GM19043 (cell line): ENCODE results near the gene ELMOD2.
A peak's percentile ranks its signal among the peaks of the same experiment; 100 is the strongest.

Source experiments
- ATAC-seq: cut with Tn5 transposase; IDR thresholded peaks from one replicate; pipeline ENCODE4 v1.9.1; 2021; ENCODE audit warnings: low read depth; ENCODE audit not compliant: unreplicated experiment

Gene ELMOD2

DNA sequence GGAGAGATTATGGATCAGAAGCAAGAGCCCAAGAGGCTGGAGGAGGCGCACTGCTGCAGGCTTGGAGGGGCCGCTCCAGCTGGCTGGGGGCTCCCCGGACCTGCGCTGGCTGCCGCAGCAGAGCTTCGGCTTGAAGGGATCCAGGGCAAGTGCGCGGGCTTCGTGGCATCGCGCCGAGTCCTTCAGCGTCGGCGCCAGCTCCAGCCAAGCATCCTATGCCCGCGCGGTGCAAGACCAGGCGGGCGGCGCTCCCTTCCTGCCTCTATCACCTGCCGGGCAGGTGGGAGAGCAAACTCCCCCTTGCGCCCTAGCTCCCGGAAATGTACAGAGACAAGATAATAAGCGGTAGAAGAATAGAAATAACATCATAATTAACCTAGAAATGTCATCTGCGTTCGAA lies 55.3 kb downstream of the ELMOD2 start:
- no peak for ATAC-seq

DNA sequence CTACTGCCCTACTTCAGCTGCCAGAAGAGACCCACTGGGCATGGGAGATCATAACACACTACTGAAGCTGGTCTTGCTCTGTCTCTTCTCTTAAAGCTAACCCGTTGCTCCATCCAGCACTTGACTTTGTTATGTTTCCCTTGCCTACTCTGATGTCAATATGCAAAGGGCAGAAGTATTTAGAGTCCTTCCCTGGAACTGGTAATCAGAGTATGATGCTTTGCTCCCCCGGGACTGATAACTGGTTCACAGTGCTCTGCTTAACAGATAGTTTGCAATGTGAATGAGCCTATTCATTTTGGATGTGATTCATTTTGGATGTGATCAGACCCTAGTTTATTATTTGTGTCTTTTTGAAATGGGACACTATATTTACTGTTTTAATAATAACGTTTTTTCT lies 57.1 kb downstream of the ELMOD2 start:
- ATAC-seq: no peak

DNA sequence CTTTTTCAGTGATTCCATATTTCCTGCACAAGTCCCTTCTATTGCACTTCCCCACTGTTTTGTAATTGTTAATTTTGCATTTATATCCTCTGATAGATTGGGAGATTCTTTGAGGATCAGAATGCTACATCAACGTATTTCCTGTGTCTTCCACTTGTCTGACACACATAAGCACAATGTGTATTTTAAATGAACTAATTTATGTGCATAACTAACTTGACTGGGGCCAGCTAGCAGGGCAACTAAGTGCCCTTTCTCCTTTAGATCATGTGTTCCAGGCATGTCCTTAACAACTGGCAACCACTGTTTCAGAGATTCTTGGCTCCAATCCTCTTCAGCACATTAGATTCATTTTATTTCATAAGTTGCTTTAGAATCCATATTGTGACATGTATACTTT lies 60.5 kb downstream of the ELMOD2 start:
- ATAC-seq: no peak

DNA sequence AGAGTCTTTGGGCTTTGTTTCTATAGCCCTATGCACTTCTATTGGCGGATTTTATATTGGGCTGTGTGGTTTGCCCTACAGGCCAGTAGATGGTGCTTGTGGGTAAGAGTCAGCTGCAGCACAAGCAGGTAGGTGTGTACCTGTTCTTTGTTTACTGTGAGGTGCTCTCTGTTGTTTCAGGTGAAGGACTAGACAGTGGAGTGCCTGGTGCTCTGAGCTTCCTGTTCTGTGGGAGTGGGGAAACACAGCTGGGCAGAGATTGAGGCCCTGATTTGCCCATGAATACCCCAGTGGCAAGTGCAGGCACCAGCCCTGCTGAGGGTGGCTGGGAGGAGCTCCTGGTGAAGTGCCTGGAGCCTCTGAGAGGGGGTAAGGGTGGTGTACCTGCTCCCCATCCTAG lies 71.1 kb downstream of the ELMOD2 start:
- peak; percentile 87 for ATAC-seq

DNA sequence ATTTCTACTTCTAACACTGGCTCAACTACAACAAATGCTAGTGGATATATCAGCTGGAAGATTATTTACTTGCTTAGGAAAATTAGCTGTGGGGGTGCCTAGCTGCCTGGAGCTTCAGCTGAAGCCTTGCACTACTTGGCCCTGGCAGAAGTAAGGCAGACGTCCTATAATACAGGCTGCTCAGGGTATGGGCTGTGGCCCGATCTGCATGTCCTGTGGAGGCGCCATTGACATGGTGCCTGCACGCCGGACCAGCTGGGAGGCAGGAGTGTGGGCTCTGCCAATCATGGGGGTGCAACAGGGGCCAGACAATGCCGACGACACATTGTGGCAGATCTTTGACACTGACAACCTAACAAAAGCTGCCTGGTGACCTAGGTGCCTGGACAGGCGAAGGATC lies 76.4 kb downstream of the ELMOD2 start:
- no peak for ATAC-seq

DNA sequence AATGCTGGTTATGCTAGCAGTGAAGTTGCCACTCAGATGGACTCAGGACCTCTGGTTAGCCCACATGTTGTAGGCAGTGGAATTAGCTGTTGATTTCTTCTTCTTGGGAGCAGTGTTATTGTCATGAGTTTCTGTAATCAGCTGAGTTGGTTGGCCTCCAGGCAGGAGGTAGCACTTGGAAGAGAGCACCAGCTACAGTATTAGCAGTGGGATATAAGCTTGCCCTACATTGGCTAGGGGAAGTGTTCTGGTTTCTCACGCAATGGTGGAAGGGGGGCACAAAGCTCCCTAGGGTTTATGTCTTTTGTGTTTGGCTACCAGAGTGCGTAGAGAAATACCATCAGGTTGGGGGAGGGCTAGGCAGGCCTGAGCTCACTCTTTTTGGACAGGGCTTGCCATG lies 78.7 kb downstream of the ELMOD2 start:
- no peak for ATAC-seq

DNA sequence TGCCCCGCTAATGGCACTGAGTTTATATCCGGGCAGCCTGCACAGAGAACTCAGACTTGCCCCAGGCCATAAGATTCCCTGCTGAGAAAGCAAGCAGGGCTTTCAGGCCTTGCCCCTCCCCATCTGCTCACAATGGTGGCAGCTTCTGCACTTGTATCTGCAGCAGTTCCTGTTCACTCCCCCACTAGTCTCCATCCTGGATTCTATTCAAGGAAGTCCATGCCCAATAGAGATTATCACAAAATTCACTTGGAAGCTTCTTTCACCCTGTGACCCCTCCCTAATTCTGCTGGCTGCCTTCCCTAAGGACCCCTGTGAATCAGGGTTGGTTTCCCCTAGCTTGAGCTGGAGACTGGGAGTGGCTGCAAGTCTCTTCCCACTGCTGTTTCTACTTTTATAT lies 79.3 kb downstream of the ELMOD2 start:
- ATAC-seq: no peak
